Stimulated activated CD4-positive, alpha-beta T cell treated with anti-CD3 and anti-CD28 coated beads, Interleukin-4, amount 100 ng/mL, for 24 hours (primary cell): ENCODE results near the gene APBA2.

Source experiments
- DNase-seq: peaks from one replicate; pipeline ENCODE4 v3.0.0-alpha.2; 2020

APBA2 gene

GRCh38 chr15:28961391-28961790 lies 75.6 kb downstream of the APBA2 start:
- no peak for DNase-seq

- no peak for DNase-seq
Measured at GRCh38 chr15:28962851-28963710, 77.3 kb downstream of the APBA2 start.

GRCh38 chr15:28963711-28964081 lies 77.9 kb downstream of the APBA2 start:
- DNase-seq: no peak

GRCh38 chr15:28964098-28964497 lies 78.3 kb downstream of the APBA2 start:
- no peak for DNase-seq

- no peak for DNase-seq
Measured at GRCh38 chr15:28967066-28967465, 81.3 kb downstream of the APBA2 start.

DNA sequence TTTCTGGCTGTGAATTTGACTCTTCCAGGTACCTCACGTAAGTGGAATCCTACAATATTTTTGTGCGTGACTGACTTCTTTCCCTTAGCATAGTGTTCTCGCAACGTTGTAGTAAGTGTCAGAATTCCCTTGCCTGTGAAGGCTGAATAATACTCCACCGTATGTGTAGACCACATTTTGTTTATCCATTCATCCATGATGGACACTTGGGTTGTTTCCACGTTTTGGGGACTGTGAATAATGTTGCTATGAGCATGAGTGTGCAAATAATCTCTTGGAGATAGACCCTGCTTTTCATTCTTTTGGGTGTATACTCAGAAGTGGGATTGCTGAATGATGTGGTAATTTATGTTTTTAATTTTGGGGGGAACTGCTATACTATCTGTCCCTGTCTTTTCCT lies 82.2 kb downstream of the APBA2 start:
- DNase-seq: no peak

- no peak for DNase-seq
Measured at GRCh38 chr15:28969511-28970085, 83.8 kb downstream of the APBA2 start.

DNA sequence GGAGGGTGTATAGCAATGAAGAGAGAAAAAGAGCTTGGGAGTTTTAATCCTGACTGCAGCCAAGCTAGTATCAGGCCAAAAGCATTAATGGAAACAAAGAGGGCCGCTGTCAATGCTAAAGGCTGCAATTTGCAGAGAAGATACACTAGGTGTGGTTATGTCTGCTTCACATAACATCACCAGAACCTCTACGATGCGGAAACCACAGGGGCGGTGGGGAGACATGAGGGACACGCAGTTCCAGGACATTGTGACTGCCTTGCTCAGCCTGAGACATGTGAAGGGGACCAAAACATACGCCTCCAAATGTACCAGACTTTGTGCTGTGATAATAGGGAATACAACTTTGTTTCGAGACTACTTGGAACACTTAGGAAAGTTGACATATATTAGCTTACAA lies 88.4 kb downstream of the APBA2 start:
- no peak for DNase-seq

DNA sequence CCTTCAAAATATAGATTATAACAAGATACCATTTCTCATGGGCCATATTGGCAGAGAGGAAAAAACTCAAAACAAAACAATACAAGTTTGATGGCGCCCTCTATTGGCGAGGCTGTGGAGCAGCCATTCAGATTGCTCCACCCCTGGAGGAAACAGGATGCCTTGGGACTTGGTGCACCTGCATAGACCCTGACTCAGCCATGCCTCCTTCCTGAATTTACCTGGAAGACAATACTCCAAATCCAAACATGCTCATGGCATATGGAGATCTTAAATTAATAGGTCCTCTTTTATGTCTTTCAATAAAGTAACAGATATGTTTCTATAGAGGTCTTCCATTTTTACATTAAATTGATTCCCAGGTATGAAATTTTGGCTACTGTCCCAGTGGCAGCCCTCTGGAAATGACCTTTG lies 90.0 kb downstream of the APBA2 start:
- peak; percentile 78 for DNase-seq

DNA sequence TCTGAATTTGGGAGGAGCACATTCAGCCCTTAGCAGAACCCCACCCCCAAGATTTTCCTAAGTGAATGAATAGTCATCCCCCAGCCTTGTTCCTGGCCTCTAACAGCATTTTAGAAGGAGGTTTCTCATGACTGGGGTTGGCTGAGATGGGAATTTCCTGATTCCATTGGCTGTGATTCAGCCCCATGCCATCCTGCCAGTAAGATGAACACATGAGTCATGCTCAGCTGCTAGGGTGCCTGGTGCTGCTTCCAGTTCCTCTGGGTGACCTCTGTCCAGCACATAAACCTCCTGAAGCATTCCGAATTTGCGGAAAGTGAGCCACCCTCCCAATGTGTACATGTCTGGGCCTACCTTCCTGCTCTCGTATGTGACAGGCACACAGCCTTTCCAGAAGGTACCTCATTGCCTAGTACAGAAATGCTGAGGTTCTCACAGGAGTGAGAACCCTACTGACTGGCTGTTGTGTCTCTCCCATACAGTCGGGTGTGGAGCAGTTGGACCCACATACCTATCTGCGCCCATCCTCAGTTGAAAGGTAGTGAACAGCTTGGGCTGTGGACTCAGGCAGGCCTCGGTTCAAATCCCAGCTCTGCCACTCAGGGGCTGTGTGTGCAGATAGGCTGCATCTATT lies 91.7 kb downstream of the APBA2 start:
- no peak for DNase-seq

DNA sequence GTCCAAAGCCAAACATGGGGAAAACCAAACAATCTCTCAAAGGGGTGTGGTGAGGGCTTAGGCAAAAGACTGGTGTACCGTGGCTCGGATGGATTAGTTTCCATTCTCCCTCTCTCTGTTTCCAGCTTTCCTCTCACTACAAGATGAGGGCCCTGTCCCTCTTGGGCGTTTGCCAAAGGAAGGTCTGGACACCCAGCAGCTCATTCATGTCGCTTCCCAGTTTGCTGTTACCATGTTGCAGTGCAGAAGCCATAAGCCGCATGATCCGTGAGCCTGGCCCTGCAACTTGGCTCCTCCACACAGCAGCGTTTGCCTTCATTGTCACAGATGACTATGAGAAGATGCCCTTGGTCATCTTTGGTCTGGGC lies 92.2 kb downstream of the APBA2 start:
- DNase-seq: no peak

- no peak for DNase-seq
Measured at GRCh38 chr15:28978661-28979060, 92.9 kb downstream of the APBA2 start.

DNA sequence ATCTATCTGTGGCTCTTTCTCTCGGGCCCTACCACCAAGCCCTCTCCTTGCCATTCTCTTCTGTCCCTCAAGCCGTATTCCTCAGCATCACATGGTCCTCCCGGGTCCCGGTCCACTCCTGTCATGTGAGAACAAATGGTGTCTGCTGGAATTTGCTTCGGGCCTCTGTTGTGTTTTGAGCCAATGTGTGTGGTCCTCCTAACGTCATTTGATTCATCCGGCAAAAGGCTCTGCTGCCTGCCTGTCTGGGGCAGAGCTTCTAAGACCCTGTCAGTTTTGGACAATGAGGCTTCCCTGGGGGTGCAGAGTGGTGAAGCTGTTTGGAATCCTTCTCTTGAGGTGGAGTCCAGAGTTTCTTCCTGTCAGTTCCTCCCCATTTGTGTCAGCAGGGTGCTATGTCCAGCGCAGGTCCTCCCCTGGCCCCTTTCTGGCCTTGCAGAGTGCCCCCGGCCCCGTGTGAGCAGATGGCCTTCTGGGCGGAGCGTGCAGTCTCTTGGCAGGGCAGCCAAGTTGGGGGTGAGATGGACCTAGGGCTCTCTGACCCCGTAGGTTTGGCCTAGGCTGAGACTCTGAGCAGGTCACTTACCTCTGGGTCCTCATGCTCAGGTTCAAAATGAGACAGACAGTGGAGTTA lies 93.6 kb downstream of the APBA2 start:
- DNase-seq: no peak

GRCh38 chr15:28980709-28981350 lies 95.1 kb downstream of the APBA2 start:
- no peak for DNase-seq

DNA sequence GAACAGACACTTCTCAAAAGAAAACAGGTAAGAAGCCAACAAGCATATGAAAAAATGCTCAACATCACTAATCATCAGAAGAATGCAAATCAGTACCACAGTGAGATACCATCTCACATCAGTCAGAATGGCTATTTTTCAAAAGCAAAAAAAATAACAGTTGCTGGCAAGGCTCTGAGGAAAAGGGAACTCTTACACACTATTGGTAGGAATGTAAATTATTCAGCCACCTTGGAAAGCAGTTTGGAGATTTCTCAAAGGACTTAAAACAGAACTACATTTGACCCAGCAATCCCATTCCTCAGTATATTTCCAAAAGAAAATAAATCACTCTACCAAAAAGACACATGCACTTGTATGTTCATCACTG lies 95.6 kb downstream of the APBA2 start:
- no peak for DNase-seq

DNA sequence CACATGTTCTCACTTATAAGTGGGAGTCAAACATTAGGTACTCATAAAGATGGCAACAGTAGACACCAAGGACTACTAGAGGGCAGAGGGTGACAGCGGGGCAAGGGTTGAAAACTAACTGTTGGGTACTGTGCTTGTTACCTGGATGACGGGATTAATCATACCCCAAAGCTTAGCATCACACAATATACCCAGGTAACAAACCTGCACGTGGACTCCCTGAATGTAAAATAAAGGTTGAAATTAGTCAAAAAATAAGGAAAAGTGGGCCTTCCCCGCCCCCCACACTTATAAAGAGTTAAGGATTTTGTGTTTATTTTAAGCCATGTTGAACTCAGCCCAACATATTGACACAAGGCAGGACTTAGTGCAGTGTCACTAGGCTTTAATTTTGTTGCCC lies 96.1 kb downstream of the APBA2 start:
- DNase-seq: no peak

GRCh38 chr15:28982886-28983285 lies 97.1 kb downstream of the APBA2 start:
- no peak for DNase-seq

GRCh38 chr15:28983432-28984311 lies 97.9 kb downstream of the APBA2 start:
- no peak for DNase-seq

- no peak for DNase-seq
Measured at GRCh38 chr15:28984421-28985315, 98.9 kb downstream of the APBA2 start.

- DNase-seq: no peak
Measured at GRCh38 chr15:28985316-28985645, 99.5 kb downstream of the APBA2 start.

DNA sequence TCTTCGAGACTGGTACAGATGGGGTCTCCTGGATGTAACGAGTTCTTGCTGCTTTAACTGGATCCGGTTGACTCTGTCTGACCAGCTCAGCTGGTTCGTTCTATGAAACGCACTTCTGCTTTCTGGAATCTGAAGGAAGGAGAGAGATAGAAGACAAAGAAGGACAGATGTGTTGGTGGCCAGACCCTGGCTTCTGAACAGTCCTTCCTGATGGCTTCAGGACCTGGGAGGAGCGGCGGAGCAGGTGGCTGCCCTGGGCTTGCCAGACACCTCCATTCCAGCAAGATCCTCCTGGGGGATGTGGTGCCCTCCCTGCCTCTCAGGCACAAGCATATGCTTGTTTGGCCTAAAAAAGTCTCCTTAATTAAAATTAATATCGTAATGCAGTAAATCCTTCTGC lies 99.9 kb downstream of the APBA2 start:
- no peak for DNase-seq
